Stimulated activated CD4-positive, alpha-beta T cell treated with anti-CD3 and anti-CD28 coated beads, TNF-alpha, amount 100 ng/mL, for 24 hours (primary cell): ENCODE data around the gene MAN2A1.

Experiments
- DNase-seq, 3 experiments: peaks; one replicate each; pipeline ENCODE4 v3.0.0-alpha.2; 2020; ENCODE audit warnings: low read depth in 3 of 3

MAN2A1 gene

DNA sequence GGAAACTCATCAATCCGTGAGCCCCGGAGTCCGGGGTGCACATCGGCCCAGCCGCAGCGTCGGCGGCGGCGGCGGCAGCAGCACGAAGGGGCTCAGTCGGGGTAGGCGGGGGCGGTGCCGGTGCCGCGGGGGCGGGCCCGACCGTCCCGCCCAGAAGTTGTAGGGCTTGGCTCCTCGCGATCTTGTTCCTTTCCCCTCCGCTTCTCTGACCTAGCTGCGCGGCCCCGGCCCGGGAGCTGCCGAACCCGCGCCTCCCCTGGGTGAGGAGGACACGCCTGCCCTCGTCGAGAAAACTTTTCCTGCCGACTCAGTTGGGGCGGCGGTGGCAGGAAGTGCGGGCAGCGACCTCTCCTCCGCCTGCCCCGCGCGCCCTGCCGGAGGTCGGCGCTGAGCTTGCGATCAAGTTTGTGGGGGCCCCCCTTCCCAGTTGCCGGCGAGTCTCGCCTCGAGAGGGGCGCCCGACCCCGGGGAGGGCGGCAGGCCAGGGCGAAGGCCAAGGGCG is at the start of gene MAN2A1:
TSS of gene MAN2A1 (plus strand) at position 188 of the 502 bp plus-strand sequence. CDS start 491 bp downstream, outside the sequence.
- DNase-seq, result peak; percentile 52 to 76 (median 57)

DNA sequence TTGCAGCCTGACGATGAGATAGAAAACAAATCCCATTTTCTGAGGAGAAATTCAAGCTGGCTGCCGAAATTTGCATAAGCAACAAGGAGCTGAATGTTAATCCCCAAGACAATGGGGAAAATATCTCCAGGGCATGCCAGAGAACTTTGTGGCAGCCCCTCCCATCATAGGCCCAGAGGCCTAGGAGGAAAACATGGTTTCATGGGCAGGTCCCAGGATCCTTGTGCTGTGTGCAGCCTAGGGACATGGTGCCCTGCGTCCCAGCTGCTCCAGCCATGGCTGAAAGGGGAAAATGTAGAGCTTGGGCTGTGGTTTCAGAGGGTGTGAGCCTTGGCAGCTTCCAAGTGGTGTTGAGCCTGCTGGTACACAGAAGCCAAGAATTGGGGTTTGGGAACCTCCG is 48.8 kb upstream of the MAN2A1 start:
- no peak for DNase-seq

DNA sequence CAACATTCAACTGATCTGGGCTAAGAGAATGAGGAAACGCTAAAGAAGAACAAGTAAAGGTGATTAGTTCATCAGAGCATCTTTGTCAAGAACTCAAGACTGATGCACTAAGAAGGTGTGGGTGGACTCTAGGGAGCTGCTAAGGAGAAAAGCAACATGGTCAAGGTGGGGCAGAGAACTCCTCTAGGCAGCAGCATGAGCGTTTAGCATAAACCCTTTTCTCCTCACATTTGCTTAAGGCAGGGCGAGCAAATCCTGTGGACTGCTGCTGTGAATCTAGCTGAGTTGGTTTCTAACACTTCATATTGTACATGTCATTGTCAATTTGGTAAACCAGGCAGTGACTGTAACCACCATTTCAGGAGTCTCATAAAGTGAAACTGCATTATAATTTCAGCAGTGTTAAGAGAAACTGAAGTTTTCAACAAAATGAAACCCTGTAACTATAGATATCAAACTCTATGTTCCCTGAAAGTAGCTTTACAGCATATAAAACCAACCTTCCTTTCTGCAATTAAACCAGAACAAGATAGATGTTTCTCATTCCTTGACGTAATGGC is 45.9 kb upstream of the MAN2A1 start:
- DNase-seq, result no peak

DNA sequence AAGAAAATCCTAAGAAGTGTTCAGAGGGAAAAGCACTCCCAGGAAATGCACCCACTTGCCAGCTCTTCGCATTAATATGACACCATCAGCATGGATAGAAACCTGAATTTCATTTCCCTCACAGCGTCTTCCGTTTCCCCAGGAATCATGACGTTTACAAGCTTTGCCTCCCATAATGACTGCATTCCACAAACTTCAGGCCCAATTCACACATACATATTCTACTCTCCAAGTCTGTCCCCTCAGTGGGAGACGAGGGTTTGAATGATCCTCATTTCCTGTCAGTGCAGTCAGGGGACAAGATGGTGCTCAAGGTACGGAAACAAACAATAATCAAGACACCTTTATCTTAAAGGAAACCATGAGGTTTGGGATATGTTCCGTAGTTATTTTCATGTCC is 44.9 kb upstream of the MAN2A1 start:
- no peak for DNase-seq

DNA sequence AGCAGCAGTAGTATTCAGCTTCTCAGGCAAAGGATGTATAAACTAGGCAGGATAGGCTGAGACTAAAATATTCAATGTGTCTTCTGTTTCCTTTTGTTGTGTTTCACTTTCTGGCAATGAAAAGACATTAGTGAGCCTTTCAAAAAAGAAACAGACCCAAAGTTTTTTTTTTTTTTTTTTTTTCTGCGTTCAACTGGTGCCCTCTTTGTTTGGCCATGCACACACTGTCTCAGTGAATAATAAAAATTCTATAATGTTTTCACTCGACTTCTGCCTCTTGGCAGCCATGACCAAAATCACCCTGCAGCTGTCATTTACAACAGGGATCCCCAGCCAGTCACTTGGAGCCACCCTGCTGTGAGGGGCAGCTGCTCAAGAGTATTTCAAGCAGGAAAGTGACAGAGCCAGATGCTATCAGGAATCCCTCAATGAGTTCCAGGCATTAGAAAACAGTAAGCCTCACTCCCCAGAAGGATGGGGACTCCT is 44.0 kb upstream of the MAN2A1 start:
- DNase-seq, result no peak

DNA sequence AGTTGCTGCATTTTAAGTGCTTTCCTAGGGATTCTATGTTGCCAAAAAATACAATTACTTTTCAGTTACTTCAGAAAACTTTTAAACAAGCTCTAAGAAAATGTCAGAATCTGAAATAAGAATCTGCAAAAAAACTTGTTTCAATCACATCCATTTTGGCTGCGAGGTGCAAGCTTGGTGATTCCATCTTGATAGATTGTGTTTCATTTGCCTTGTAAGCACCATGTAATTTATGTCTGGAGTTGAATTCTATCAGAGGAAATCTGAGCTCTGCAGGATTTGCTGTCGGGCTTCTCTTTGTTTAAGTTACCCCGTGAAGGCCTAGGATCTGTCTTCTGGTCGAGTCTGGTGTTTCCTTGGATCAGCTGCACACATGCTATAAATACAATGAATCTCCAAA is 40.4 kb upstream of the MAN2A1 start:
- no peak for DNase-seq

DNA sequence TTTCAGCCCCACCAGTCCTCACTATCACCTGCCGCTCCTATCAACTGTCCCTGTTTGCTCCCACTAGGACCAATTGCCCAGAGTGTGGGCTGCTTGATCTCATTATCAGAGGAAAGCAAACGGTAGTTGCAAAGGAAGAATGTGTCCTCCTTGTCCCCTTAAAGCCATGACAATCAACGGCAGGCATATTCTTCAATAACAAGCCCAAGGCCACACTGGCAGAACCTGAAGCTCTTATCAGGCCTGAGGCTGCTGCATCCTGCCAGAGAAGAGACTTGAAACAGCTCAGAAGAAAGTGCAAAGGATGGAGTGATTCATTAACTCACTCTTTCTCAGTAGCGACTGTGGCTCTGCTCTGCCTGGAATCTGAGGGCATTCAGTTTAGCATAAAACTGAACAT is 39.2 kb upstream of the MAN2A1 start:
- DNase-seq, result no peak

DNA sequence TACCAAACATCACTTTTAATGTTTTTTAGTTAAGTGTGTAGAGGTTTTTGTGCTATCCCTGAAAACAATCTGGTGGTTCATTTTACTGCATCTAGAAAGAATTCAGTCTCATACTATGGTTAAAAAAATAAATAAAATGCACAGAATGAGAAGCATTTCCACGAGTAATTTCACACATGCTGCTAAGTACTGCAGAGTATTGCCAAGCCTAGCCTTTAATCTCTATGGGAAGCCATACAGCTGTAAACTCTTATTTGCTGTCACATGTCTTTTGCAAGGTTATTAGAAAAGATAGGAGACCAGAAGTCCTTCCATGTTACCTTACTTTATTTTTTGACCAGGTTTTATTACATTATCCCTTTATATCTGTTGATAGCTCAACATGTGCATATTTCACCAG is 37.6 kb upstream of the MAN2A1 start:
- DNase-seq, result no peak

DNA sequence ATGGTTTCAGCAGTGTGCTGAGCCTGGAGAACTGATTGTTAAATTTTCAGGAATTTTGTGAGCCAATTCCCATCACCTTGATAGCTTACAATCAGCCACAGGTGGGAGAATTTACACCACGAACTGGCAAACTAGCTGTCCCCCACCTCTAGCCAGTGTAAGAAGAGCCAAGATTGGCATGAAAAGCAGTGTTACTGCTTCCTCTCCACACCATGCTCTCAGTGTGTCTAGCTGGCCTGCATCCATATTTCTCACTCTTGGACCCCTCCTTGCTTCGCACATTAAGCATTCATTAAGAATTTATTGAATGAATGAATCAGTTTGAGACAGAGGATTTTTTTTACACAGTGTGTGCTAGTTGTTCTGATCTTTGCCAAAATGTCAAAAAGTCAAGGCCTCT is 36.7 kb upstream of the MAN2A1 start:
- no peak for DNase-seq

DNA sequence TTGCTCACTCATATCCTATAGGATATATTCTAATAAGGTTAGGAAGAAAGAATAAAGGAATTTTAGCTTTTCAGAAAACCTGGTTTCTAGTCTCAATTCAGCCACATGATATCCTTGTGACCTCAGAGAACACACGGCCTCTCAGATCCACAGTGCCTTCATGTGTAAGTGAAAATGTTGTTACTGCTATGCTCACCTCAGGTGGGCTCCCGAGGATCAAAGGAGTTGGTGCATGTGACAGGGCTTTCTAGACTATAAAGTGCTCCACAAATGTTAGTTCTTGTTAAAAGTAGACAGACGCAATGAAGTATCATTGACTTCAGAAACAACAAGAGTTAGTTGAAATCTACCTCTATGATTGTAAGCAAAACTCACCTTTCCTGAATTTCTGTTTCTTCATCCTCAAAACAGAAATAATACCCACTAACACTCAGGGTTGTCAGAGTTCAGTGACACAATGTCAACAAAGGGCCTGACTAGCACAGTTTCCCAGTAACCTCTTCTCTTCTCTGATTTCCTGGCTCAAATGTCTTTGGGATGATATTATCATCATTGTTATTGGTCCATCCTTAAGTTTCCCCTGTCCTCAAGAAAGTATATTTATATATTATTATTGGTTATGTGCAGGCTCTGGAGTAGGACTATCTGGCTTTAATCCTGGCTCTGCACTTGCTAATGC is 36.0 kb upstream of the MAN2A1 start:
- DNase-seq, result no peak

DNA sequence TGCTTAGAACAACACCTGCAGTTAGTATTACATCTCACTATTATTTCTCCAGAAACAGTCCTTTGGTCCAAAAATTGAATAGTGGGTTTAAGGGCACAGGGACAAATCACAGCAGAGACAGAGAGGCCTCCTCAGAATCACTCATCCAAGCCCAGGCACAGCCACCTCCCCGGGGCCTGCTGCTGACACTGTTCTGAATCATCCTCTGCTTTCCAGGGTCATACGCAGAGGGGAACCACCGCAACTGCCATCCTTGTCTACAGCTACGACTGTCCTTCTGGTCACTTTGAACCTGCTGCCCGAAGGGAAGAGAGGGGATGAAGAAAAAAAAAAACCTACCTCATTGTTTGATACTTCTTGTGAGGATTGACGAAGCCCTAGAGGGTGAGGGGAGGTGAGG is 35.3 kb upstream of the MAN2A1 start:
- peak in 1 of 3 experiments; percentile 14 for DNase-seq

DNA sequence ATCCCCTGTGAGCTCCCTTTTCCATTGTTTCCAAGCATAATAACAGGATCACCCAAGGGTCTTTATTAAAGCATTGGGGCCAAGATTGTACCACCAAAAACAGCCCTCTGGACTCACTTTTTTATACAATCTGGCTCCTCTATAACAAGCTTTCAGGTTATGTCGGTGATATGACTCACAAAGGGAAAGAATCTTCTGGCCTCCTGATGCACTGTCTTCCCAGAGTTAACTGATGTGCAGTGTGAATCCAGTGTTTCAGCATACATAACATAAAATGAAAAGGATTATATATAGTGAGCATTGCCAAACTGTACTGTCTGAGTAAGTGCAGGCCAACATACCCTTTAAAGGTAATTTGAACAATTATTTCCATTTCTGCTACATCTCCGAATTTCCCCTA is 33.9 kb upstream of the MAN2A1 start:
- DNase-seq, result no peak

DNA sequence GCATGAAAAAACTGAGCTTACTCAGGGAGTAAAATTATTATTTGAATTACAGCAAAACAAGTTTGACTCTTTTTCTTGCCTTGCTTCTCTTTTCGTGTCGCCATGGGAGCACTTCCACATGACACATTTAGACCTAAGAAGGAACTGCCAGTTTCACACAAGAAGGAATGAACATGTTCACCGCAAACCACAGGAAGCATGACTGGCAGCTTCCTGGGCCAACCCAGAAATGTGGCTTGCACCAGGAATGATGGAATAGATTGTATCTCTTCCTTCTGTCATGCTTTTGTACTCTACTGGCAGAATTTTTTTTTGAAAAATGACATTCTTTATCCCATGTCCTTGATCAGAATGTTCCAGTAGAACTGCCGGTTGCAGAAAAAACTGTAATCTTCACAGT is 32.9 kb upstream of the MAN2A1 start:
- DNase-seq, result peak in 2 of 3 experiments; percentile 21 to 44

DNA sequence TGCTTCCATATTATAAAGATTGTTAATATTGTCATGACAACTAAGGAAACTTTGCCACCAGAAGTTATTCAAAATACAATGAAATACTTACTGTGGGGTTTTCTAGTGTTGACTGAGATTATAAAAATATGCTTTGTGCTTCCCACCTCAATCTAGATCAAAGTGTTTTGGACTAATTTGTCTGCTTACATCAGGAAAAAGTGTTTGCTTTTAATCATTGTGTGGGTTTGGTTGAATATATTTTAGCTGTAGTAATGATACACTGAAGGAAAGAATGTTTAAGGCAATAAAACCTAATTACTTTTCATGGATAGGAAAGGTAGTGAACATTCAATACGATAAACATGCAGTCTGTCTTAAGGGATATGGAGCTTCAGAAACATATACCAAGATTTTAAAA is 29.8 kb upstream of the MAN2A1 start:
- DNase-seq, result no peak

DNA sequence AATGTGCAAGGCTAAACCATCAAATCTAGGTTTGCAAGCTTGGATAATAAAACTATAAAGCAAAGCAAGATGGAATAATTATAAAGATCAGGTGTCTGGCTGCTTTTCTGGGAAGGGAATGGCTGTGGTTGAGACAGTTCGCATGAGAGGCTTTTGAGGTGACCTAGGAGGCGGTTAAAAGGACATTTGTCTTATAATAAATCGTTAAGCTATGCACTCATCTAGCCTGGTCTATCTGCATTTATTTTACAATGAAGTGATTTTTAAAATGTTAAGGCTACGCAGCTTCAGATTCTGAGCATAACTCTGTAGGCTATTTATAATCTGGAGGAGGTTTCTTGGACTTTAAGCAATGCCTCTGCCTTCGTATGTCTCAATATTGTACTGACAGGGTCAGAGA is 29.4 kb upstream of the MAN2A1 start:
- DNase-seq, result no peak

DNA sequence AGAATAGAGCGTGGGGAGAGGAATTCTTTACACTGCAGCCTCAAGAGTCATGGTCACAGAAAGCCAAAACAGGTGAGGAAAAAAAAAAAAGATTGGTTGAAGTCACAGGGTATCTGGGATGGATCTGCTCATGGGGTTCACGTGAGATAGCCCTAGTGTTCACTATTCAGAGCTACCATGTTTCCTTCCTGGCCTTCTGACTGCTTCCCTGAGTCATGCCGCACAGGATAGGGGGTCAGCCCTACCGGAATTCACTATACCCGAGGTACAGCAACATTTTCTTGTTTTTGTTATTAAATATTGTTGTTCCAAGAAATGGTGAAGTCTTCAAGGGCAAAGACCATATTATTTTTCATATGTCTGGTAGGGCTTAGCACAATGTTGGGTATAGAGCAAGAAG is 21.5 kb upstream of the MAN2A1 start:
- DNase-seq, result no peak

DNA sequence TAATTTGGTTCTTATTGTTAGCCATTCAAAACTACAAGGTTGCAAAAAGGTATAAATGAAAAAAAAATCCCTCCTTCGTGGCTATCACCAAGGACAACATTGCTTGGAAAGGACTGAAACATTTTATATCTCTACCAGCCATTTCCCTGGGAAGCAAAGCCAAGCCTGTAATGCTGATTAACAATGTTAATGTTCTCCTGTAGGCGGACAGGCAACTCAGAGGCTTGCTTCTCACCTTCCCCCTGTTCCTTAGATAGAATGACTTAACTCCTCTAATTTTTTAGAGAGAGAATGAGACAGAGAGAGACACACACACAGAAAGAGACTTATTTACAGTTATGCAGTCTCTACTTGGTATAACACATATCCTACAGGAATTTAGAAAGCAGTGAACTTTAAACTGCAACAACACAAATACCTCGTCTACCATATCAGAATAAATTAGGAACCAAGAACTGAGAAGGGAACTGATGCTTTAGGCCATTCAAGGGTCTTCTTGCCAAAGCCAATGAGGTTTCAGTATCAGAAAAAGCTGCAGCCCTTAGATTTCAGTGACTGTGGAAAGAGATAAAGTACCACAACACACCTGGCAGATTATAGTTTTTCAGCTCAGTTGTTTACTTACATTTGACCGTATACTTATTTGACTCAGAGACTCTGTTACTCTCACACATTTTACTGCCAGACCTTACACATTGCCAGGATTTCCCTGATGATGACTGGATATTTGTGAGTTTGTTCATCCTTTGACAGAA is 20.9 kb upstream of the MAN2A1 start:
- DNase-seq, result no peak

DNA sequence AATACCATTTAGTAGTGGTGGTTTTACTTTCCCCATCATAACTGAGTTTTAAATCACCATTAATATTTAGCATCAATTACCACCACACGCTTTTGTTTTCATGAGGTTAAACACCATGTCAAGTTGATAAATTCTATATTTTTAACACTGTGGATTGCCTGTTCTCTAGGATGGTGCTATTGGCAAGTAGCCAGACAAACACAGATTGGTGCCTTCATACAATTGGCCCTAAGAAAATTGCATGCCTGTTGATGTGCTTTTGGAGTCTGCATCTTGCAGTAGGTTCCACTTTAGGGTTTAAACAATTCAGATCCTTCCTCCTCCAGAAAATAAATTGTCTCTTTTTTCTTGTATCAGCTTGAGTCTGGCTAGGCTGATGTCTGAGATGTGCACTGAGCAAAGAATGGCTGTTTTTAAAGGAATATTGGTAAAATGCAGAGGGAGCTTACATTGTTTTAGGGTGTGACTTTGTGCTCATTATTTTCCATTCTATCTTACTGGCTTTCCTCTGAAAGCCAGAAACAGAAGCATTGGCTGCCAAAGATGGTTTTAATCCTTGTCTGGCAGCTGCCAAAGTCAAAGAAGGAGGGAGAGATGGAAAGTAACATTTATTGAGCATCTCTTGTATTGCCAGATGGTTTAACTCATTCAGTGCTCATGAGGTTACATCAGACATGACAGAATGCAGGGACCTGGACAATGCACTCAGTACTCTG is 19.6 kb upstream of the MAN2A1 start:
- no peak for DNase-seq

DNA sequence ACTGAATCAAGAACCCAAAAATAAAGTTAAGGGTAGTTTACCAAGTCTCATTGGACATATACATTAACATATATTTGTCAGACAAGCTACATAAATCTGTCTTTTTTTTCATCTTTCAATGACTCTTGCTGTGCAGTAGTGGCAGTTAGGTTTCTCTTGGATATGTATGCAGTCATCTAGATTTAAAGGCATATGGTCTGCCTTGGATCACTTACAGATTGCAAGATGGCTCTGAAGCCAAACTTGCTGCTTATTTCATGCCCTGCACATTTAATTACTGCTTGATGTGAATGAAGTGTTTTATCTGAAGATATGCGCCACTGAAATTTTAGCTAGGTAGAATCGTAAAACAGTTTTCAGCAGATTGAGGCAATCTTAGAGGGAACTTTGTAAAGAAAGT is 18.6 kb upstream of the MAN2A1 start:
- no peak for DNase-seq

DNA sequence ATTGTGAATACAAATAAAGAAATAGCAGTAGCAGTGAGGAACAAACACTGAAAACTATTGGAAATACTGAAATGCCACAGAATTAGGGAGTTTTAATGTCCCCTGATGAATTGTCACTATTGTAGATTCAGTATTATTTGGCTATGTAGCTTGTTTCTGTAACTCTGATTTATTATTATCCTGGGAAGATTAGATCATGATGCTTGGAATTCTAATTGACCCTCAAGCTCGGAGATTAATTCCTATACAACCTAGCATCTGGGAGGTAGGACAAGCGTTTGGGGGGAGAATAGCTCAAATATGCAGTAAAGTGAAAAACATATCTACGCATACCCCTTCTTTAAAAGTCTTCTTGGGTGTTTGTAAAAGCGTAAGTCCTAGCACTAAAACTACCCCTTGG is 15.1 kb upstream of the MAN2A1 start:
- no peak for DNase-seq

DNA sequence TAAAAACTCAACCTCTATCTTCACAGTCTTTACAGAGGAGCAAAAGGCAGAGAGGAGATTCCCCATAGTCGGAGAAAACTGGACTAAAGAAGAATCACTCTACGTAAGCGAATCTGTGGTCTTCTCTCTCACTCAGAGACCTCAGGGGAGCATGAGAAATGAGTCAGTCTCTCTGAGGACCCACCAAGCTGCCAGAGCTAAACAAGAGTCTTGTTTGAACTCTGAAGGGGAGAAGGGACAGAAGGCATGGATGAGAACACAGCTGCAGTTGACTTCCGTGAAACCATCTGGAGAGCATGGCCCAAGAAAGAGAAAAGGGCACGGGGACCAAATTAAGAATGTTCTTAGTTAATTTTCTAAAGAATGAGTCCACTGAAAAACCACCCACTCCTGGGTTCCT is 12.8 kb upstream of the MAN2A1 start:
- no peak for DNase-seq

DNA sequence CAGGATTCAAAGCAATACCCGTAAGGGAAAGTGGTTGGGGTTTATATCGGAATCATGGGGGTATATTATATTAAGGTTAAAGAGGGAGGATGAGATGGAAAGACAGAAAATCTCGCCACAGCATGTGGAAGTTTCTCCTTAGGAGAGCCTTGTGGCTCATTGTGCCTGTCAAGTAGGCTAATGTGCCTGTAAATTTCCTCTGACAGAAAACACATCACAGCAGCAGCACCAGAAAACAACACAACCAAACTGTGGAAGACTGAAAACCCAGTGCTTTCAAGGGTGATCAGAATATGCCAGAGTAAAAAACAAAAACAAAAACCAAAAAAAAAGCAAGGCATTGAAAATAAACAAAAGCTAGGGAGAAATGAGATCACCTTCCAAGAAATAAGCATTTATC is 11.3 kb upstream of the MAN2A1 start:
- DNase-seq, result no peak
